HEK293T (cell line): ENCODE data around the gene TLX1.

Experiments
- BHLHE40 ChIP-seq: fragments of 450-650 bp; IDR thresholded peaks from 2 replicates; pipeline ENCODE4 v1.6.1; 2016; ENCODE audit warnings: mild to moderate bottlenecking, moderate library complexity, borderline replicate concordance
- FOXA1 ChIP-seq: fragments of 450-650 bp; IDR thresholded peaks from 2 replicates; pipeline ENCODE4 v1.6.1; 2016; ENCODE audit warnings: mild to moderate bottlenecking
- FOXK2 ChIP-seq: fragments of 450-650 bp; IDR thresholded peaks from 2 replicates; pipeline ENCODE4 v1.6.1; 2016; ENCODE audit warnings: mild to moderate bottlenecking
- FOXM1 ChIP-seq: fragments of 450-650 bp; IDR thresholded peaks from 2 replicates; pipeline ENCODE4 v1.6.1; 2017; ENCODE audit warnings: mild to moderate bottlenecking, borderline replicate concordance
- NFRKB ChIP-seq: fragments of 450-650 bp; IDR thresholded peaks from 2 replicates; pipeline ENCODE4 v1.6.1; 2016; ENCODE audit warnings: mild to moderate bottlenecking, moderate library complexity
- SP1 ChIP-seq: fragments of 450-650 bp; IDR thresholded peaks from 2 replicates; pipeline ENCODE4 v1.6.1; 2017

GRCh38 chr10:101118031-101118430, 13.1 kb upstream of the TLX1 start:
- TF ChIP-seq BHLHE40 (no peak), FOXK2 (no peak), FOXA1 (no peak), FOXM1 (no peak), SP1 (no peak), NFRKB (no peak)
